ENCODE measurements around the gene SH3RF2. TPM values are rescaled to one million over a fixed set of nuclear protein-coding genes. Genes with fewer than 3 reads are reported as not detected.
"Not testable (repeated sequence)": the region's sequence is repeated elsewhere in the genome, so short reads cannot be mapped to it uniquely, and the experiment has no call there.

SH3RF2 gene
- total RNA-seq, 3 donors from 2014 or later, result 6.6 to 9.5 (median 9.4) TPM

DNA sequence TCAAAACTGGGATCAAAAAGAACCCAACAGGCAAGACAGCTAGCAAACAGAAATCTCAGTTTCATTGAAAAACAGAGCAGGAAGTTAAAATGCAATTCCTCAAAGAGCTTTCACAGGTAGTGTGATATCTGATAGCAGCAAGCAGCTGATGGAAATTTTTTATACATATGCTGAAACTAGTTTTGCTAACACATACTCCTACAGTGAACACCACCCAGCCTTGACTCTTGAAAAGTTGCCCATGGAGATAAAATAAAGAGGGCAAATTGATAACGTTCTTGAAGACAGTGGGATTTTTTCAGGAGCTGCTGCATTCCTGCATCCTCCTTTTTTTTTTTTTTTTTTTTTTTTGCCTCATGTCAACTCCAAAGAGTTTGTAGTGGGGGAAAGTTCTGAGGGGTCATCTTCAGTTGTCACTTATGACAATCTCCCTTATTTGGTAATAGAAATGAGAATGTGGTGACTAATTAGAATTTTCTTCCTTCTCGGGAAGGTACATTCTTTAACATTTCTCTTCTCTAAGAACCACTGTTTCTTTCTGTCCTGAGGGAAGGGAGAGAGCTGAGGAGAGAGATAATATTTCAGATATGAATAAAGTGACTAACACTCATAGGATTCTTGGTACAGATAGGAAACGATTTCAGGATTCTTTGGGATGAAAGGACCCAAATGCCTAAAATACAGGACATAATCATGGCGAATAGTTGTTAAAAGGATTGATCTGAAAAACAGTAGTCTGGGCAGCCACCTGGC, 24.6 kb downstream of the SH3RF2 start:
- H3K4me3 ChIP-seq, result no peak overlapping the region
- no peak for DNase-seq (ENCODE audit: low spot score in 2 of 2)
- H3K27me3 ChIP-seq, result no peaks in the 10 kb centered on the region
- no peaks in the 10 kb centered on the region for H3K36me3 ChIP-seq
- H3K4me1 ChIP-seq, result no peaks in the 10 kb centered on the region
- H3K27ac ChIP-seq, result peak overlapping the region; percentile 48 to 55
- H3K9me3 ChIP-seq, result no peaks in the 10 kb centered on the region
- intact Hi-C loops (cut with DNase I; ENCODE audit: low total_unique reads), result loop anchor here (5.0 kb wide), 1 partner anchor 829 kb away; no protein-coding TSS in a partner anchor
- TF ChIP-seq, protein P1, sequence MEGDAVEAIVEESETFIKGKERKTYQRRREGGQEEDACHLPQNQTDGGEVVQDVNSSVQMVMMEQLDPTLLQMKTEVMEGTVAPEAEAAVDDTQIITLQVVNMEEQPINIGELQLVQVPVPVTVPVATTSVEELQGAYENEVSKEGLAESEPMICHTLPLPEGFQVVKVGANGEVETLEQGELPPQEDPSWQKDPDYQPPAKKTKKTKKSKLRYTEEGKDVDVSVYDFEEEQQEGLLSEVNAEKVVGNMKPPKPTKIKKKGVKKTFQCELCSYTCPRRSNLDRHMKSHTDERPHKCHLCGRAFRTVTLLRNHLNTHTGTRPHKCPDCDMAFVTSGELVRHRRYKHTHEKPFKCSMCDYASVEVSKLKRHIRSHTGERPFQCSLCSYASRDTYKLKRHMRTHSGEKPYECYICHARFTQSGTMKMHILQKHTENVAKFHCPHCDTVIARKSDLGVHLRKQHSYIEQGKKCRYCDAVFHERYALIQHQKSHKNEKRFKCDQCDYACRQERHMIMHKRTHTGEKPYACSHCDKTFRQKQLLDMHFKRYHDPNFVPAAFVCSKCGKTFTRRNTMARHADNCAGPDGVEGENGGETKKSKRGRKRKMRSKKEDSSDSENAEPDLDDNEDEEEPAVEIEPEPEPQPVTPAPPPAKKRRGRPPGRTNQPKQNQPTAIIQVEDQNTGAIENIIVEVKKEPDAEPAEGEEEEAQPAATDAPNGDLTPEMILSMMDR (IDR thresholded peaks at IDR 0.05), result no peak
- TF ChIP-seq POLR2A (IDR thresholded peaks at IDR 0.05) (no peak), POLR2AphosphoS5 (IDR thresholded peaks at IDR 0.05) (no peak)

DNA sequence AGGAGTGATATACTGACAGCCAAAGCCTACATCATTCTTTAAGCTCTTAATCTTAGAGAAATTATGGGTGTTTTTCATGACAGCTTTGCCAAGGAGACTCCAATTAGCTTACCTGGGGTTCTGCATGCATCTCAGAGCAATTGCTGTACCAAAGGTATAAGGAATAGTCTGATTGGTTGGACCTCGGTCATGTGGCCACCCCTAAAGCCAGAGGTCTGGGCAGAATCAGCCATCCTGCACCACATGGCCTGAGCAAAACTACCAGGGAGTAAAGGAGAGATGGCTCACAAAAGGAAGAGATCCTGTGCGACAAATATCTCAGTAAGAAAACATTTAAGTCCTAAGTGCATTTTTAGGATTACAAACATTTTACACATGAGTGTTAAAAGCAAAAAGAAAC, 25.6 kb downstream of the SH3RF2 start:
- no peaks in the 10 kb centered on the region for H3K9me3 ChIP-seq
- H3K4me3 ChIP-seq, result no peak overlapping the region
- intact Hi-C loops (cut with DNase I; ENCODE audit: low total_unique reads), result loop anchor here (5.0 kb wide), 1 partner anchor 830 kb away; no protein-coding TSS in a partner anchor
- no peak for TF ChIP-seq POLR2A (IDR thresholded peaks at IDR 0.05)
- TF ChIP-seq POLR2AphosphoS5 (IDR thresholded peaks at IDR 0.05), result no peak
- TF ChIP-seq, protein P1 (IDR thresholded peaks at IDR 0.05), result no peak
- H3K36me3 ChIP-seq, result no peaks in the 10 kb centered on the region
- H3K27ac ChIP-seq, result peak overlapping the region; percentile 10 to 48
- no peaks in the 10 kb centered on the region for H3K27me3 ChIP-seq
- no peaks in the 10 kb centered on the region for H3K4me1 ChIP-seq
- DNase-seq (ENCODE audit: low spot score in 2 of 2), result no peak

DNA sequence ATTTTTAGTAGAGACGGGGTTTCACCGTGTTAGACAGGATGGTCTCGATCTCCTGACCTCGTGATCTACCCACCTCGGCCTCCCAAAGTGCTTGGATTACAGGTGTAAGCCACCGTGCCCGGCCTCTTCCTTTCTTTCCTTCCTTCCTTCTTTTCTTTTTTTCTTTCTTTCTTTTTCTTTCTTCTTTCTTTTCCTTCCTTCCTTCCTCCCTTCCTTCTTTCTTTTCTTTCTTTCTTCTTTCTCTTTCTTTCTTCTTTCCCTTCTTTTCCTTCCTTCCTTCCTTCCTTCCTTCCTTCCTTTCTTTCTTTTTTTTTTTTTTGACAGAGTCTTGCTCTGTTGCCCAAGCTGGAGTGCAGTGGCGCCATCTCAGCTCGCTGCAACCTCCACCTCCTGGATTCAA, 27.6 kb downstream of the SH3RF2 start:
- H3K4me3 ChIP-seq; H3K9me3 ChIP-seq; H3K27ac ChIP-seq; H3K36me3 ChIP-seq; H3K4me1 ChIP-seq; DNase-seq (ENCODE audit: low spot score in 2 of 2); H3K27me3 ChIP-seq: not testable (repeated sequence)
- intact Hi-C loops (cut with DNase I; ENCODE audit: low total_unique reads), result loop anchor here (5.0 kb wide), 1 partner anchor 832 kb away; no protein-coding TSS in a partner anchor

DNA sequence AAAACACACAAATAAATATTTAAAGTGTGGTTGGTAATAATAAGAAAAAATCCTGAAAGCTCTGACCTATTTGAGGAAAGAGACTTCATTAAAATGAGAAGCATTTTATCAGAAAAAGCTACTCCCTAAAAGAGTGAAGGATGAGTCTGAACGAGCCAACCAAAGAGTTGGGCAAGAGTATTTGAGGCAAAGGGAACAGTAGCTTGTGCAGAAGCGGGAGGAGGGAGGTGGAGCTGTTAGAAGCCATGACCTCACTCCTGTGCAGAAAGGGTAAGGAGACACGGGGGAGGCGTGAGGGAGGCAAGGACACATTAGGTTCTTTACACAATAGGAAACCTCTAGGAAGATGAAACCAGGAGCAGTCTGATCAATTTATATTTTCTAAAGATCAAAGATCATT, 29.4 kb downstream of the SH3RF2 start:
- intact Hi-C loops (cut with DNase I; ENCODE audit: low total_unique reads), result no loop called here
- no peak for DNase-seq (ENCODE audit: low spot score in 2 of 2)
- Histone ChIP-seq H3K36me3 (no peaks in the 10 kb centered on the region), H3K27ac (no peak overlapping the region), H3K9me3 (no peaks in the 10 kb centered on the region), H3K4me1 (no peaks in the 10 kb centered on the region), H3K4me3 (no peak overlapping the region), H3K27me3 (no peaks in the 10 kb centered on the region)
- TF ChIP-seq, protein P1 (IDR thresholded peaks at IDR 0.05), result no peak
- TF ChIP-seq POLR2A (IDR thresholded peaks at IDR 0.05) (no peak), POLR2AphosphoS5 (IDR thresholded peaks at IDR 0.05) (no peak)

DNA sequence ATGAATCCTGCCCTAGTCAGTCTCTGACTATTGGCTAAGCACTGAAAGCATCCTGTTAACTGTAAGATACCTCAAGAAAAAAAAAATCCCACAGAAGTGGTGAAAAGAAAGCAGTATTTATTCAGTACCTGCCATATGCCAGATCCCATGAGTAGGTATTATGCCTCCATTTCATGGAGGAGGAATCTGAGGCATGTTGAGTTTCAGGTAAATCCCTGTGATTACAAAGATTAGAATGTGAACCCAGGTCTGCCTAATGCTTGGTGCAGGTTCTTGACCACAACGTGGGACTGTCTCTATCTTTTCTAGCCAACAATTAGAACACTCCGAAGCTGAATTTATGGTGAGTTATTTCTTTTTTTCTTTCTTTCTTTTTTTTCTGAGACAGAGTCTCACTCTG, 30.9 kb downstream of the SH3RF2 start:
- intact Hi-C loops (cut with DNase I; ENCODE audit: low total_unique reads), result no loop called here
- no peak for DNase-seq (ENCODE audit: low spot score in 2 of 2)
- Histone ChIP-seq H3K36me3 (no peaks in the 10 kb centered on the region), H3K9me3 (no peaks in the 10 kb centered on the region), H3K4me1 (no peaks in the 10 kb centered on the region), H3K27ac (no peak overlapping the region), H3K27me3 (no peaks in the 10 kb centered on the region), H3K4me3 (no peak overlapping the region)
- no peak for TF ChIP-seq POLR2A (IDR thresholded peaks at IDR 0.05)
- TF ChIP-seq, protein P1 (IDR thresholded peaks at IDR 0.05), result no peak
- no peak for TF ChIP-seq POLR2AphosphoS5 (IDR thresholded peaks at IDR 0.05)
